ENCODE measurements around the gene SMLR1. TPM values are rescaled to one million over a fixed set of nuclear protein-coding genes. Genes with fewer than 3 reads are reported as not detected.
A peak's percentile ranks its signal among the peaks of the same experiment; 100 is the strongest.

Gene SMLR1
- total and polyA plus RNA-seq, 9 of the 15 experiments (the other 6 are each of a cell fraction or from before 2014, with no cell fraction given): not detected

- no peak for TF ChIP-seq RREB1 (CRISPR knock-in tag; IDR thresholded peaks at IDR 0.05)
Measured at GRCh38 chr6:130865793-130866192, 38.6 kb downstream of the SMLR1 start (continued).

GRCh38 chr6:130869681-130870080 is 42.5 kb downstream of the SMLR1 start:
- intact Hi-C loops (cut with micrococcal nuclease) (no loop called here), in situ Hi-C loops (cut with MboI) (no loop called here)
- no peaks in the 10 kb centered on the region for H3K9me1 ChIP-seq (ENCODE audit: control insufficient read depth, insufficient read depth, low read length)
- no peak for TF ChIP-seq ZEB2 (IDR thresholded peaks at IDR 0.05)
- no peak for TF ChIP-seq HDAC3 (IDR thresholded peaks at IDR 0.05; ENCODE audit: borderline replicate concordance, partially characterized antibody)
- no peak for TF ChIP-seq KDM2B (CRISPR knock-in tag; IDR thresholded peaks at IDR 0.05)
- TF ChIP-seq HNRNPL (IDR thresholded peaks at IDR 0.05; ENCODE audit: low read depth, low read length): no peak
- no peak for TF ChIP-seq TBL1XR1 (IDR thresholded peaks at IDR 0.05; ENCODE audit: low read length in 2 of 2)
- no peak for TF ChIP-seq RB1 (IDR thresholded peaks at IDR 0.05; ENCODE audit: low read depth)
- TF ChIP-seq ZNF586 (CRISPR knock-in tag; conservative IDR thresholded peaks at IDR 0.05): no peak
- no peak for TF ChIP-seq ZNF436 (CRISPR knock-in tag; IDR thresholded peaks at IDR 0.05)
- no peak for TF ChIP-seq ZNF277 (CRISPR knock-in tag; IDR thresholded peaks at IDR 0.05; ENCODE audit: borderline replicate concordance)
- no peak for TF ChIP-seq HCFC1 (IDR thresholded peaks at IDR 0.05; ENCODE audit: low read depth, low read length)
- TF ChIP-seq NBN (IDR thresholded peaks at IDR 0.05; ENCODE audit: low read depth): no peak
- TF ChIP-seq ZNF41 (CRISPR knock-in tag; conservative IDR thresholded peaks at IDR 0.05): no peak
- no peak overlapping the region for H3K4me3 ChIP-seq
- 29% methylated on average over 9 of the region's 10 CpGs for WGBS (ENCODE audit: insufficient coverage, low coverage, missing lambda C conversion rate)
- H2AFZ ChIP-seq (ENCODE audit: low read depth, low read length): no peak overlapping the region
- DNase-seq (ENCODE audit: extremely low read depth in 1 of 4, low spot score in 3 of 4) (no peak), ATAC-seq (no peak), FAIRE-seq (no peak)
- no peaks in the 10 kb centered on the region for H4K20me1 ChIP-seq (replicated peaks; ENCODE audit: control insufficient read depth, insufficient read depth, low read length)
- no peak overlapping the region for H3K9ac ChIP-seq (ENCODE audit: insufficient read depth in 1 of 2, low read depth in 2 of 2, low read length in 2 of 2)
- CTCF ChIA-PET (ENCODE audit: low intra/inter-chr PET ratio): no interaction called here
- H3K4me1 ChIP-seq (replicated peaks in 1 of 2; ENCODE audit: control insufficient read depth in 2 of 2, insufficient read depth in 2 of 2, low read length in 2 of 2): no peaks in the 10 kb centered on the region
- H3K27ac ChIP-seq (ENCODE audit: extremely low read depth, low read depth, low read length): no peak overlapping the region
- no peaks in the 10 kb centered on the region for H3K9me3 ChIP-seq (replicated peaks; ENCODE audit: control insufficient read depth, insufficient read depth, low read depth, low read length)
- POLR2A ChIA-PET: no interaction called here
- no peaks in the 10 kb centered on the region for H3K27me3 ChIP-seq (ENCODE audit: control insufficient read depth in 2 of 2, insufficient read depth in 2 of 2, low read length in 2 of 2)
- no peaks in the 10 kb centered on the region for H3K79me2 ChIP-seq (ENCODE audit: control insufficient read depth, insufficient read depth, low read length)
- TSS peak; percentile 90 for BruUV-seq (replicated peaks)
- H3K4me2 ChIP-seq (ENCODE audit: insufficient read depth, low read length): no peak overlapping the region
- H3K36me3 ChIP-seq (ENCODE audit: control insufficient read depth, insufficient read depth, low read length): no peaks in the 10 kb centered on the region

All from K562 (cell line).